KBM-7 (cell line): Measurements from ENCODE around the gene TMEM225B.
"Not testable (repeated sequence)": the region's sequence is repeated elsewhere in the genome, so short reads cannot be mapped to it uniquely, and the experiment has no call there.

Experiments used
- DNase-seq: peaks from one replicate; pipeline ENCODE4 v3.0.0-alpha.2; 2015
- in situ Hi-C: fragments of 300-500 bp; cut with MboI; formaldehyde crosslinking; loops from 2 replicates; pipeline ENCODE4 v1.14.3; 2020; ENCODE audit warnings: low sequenced_read_pairs, low pct_unique_long_range_greater_than_20kb, mixed read lengths

Gene TMEM225B

GRCh38 chr7:99619571-99620130 lies 21.6 kb downstream of the TMEM225B start:
- DNase-seq: no peak
- in situ Hi-C loops: no loop called here

GRCh38 chr7:99621271-99621670 lies 23.2 kb downstream of the TMEM225B start:
- in situ Hi-C loops: no loop called here
- no peak for DNase-seq

- in situ Hi-C loops: no loop called here
- DNase-seq: no peak
These were observed 24.5 kb downstream of the TMEM225B start for GRCh38 chr7:99622596-99622995.

GRCh38 chr7:99623091-99623693 lies 25.1 kb downstream of the TMEM225B start:
- in situ Hi-C loops: no loop called here
- no peak for DNase-seq

GRCh38 chr7:99623702-99624447 lies 25.8 kb downstream of the TMEM225B start:
- in situ Hi-C loops: no loop called here
- no peak for DNase-seq

- peak; percentile 11 for DNase-seq
- in situ Hi-C loops: no loop called here
These were observed 26.4 kb downstream of the TMEM225B start for GRCh38 chr7:99624484-99624883.

GRCh38 chr7:99625321-99625720 lies 27.3 kb downstream of the TMEM225B start:
- in situ Hi-C loops: no loop called here
- no peak for DNase-seq

- no peak for DNase-seq
- in situ Hi-C loops: no loop called here
These were observed 27.9 kb downstream of the TMEM225B start for GRCh38 chr7:99625961-99626360.

- in situ Hi-C loops: no loop called here
- DNase-seq: no peak
These were observed 28.6 kb downstream of the TMEM225B start for GRCh38 chr7:99626661-99627060.

GRCh38 chr7:99627513-99627912 lies 29.4 kb downstream of the TMEM225B start:
- DNase-seq: no peak
- in situ Hi-C loops: no loop called here

- no peak for DNase-seq
- in situ Hi-C loops: no loop called here
These were observed 30.7 kb downstream of the TMEM225B start for GRCh38 chr7:99628471-99629465.

- no peak for DNase-seq
- in situ Hi-C loops: no loop called here
These were observed 31.6 kb downstream of the TMEM225B start for GRCh38 chr7:99629643-99630042.

- DNase-seq: peak; percentile 18
- in situ Hi-C loops: no loop called here
These were observed 33.4 kb downstream of the TMEM225B start for GRCh38 chr7:99631295-99632109.

- DNase-seq, in situ Hi-C loops: not testable (repeated sequence)
These were observed 39.3 kb downstream of the TMEM225B start for GRCh38 chr7:99637414-99637813.

GRCh38 chr7:99638731-99639130 lies 40.7 kb downstream of the TMEM225B start:
- no peak for DNase-seq
- in situ Hi-C loops: no loop called here

GRCh38 chr7:99639267-99639666 lies 41.2 kb downstream of the TMEM225B start:
- in situ Hi-C loops: no loop called here

GRCh38 chr7:99642027-99642426 lies 44.0 kb downstream of the TMEM225B start:
- no peak for DNase-seq
- in situ Hi-C loops: no loop called here

More at GRCh38 chr7:99639267-99639666, 41.2 kb downstream of the TMEM225B start:
- DNase-seq: no peak

GRCh38 chr7:99643464-99643863 lies 45.4 kb downstream of the TMEM225B start:
- no peak for DNase-seq
- in situ Hi-C loops: no loop called here

- in situ Hi-C loops: no loop called here
- DNase-seq: no peak
These were observed 46.4 kb downstream of the TMEM225B start for GRCh38 chr7:99644431-99644830.
